Calu3 (cell line): Measurements from ENCODE around the gene CDCA7L. TPM values are rescaled to one million over a fixed set of nuclear protein-coding genes. Genes with fewer than 3 reads are reported as not detected.

Experiments
- BruUV-seq: library from RNA; stranded (reverse); fragments of 400-500 nt; replicated peaks from 2 replicates; lab custom pipeline; 2021; lab: Mats Ljungman, UMichigan
- CTCF ChIA-PET: fragments of 300-600 bp; sonication (Branson Sonifier 250); formaldehyde crosslinking; loops from one replicate; lab custom pipeline; 2022; ENCODE audit warnings: antibody characterized with exemption; lab: Charles Lee
- DNase-seq: peaks from one replicate; pipeline ENCODE4 v3.0.0; 2022
- H3K27ac Mint-ChIP-seq: one replicate; pipeline ENCODE4 v1.8.0; 2022; ENCODE audit warnings: mixed read lengths; ENCODE audit not compliant: unreplicated experiment
- H3K27me3 Mint-ChIP-seq: one replicate; pipeline ENCODE4 v1.8.0; 2022; ENCODE audit warnings: mixed read lengths; ENCODE audit not compliant: unreplicated experiment
- H3K36me3 Mint-ChIP-seq: one replicate; pipeline ENCODE4 v1.8.0; 2022; ENCODE audit warnings: mild to moderate bottlenecking, moderate library complexity, mixed read lengths; ENCODE audit not compliant: insufficient read depth, unreplicated experiment
- H3K4me1 Mint-ChIP-seq: one replicate; pipeline ENCODE4 v1.8.0; 2022; ENCODE audit warnings: mild to moderate bottlenecking, low read depth, mixed read lengths; ENCODE audit not compliant: unreplicated experiment
- H3K4me3 Mint-ChIP-seq: one replicate; pipeline ENCODE4 v1.8.0; 2022; ENCODE audit warnings: mild to moderate bottlenecking, low read depth, moderate library complexity, mixed read lengths; ENCODE audit not compliant: unreplicated experiment
- H3K9me3 Mint-ChIP-seq: one replicate; pipeline ENCODE4 v1.8.0; 2022; ENCODE audit warnings: low read depth, mixed read lengths; ENCODE audit not compliant: unreplicated experiment
- intact Hi-C: fragments of 100-400 bp; cut with micrococcal nuclease; formaldehyde crosslinking; loops from one replicate; pipeline ENCODE4 v1.10.0; 2022; ENCODE audit not compliant: unreplicated experiment
- total RNA-seq: library from RNA; stranded (reverse); gene quantifications from 2 replicates; pipeline ENCODE4 v1.2.3, GENCODE V29; 2022
- TF ChIP-seq, protein P1 (sequence below): fragments of 200-600 bp; IDR thresholded peaks from one replicate; pipeline ENCODE4 v1.8.0; 2022; ENCODE audit warnings: antibody characterized with exemption; ENCODE audit not compliant: unreplicated experiment

The CDCA7L gene
- total RNA-seq, 1 experiment from 2014 or later = 76.3 TPM

DNA sequence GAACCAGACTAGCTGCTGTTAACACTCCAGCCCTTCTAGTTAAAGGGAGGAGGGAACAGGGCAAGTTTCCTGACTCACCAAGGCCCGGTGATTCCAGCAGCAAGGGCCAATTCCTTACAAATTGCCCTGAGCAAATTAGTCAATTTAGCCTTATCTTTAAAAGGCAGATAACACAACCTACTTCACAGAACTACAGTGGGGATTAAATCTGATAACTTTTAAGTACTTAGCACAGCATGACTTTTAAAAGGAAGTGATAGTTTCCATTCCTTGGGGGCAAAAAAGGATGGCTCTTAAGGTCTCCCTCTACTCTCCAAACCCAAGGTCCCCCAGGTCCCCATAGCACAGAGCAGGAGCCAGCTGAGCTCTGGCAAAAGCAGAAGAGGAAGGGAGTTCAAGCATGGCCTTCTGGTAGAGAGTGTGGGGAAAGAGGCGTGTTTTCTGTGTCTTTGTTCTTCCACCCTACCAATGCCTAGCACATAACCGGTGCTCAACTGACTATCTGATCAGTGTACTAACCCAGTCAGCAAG, 4.0 kb downstream of the CDCA7L start:
- H3K27me3 Mint-ChIP-seq = no peaks in the 10 kb centered on the region
- DNase-seq = no peak
- intact Hi-C loops = no loop called here
- TF ChIP-seq, protein P1, sequence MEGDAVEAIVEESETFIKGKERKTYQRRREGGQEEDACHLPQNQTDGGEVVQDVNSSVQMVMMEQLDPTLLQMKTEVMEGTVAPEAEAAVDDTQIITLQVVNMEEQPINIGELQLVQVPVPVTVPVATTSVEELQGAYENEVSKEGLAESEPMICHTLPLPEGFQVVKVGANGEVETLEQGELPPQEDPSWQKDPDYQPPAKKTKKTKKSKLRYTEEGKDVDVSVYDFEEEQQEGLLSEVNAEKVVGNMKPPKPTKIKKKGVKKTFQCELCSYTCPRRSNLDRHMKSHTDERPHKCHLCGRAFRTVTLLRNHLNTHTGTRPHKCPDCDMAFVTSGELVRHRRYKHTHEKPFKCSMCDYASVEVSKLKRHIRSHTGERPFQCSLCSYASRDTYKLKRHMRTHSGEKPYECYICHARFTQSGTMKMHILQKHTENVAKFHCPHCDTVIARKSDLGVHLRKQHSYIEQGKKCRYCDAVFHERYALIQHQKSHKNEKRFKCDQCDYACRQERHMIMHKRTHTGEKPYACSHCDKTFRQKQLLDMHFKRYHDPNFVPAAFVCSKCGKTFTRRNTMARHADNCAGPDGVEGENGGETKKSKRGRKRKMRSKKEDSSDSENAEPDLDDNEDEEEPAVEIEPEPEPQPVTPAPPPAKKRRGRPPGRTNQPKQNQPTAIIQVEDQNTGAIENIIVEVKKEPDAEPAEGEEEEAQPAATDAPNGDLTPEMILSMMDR = no peak
- H3K27ac Mint-ChIP-seq = peak overlapping the region; percentile 12
- peaks cover 33% of the 10 kb centered on the region for H3K4me1 Mint-ChIP-seq
- BruUV-seq = no TSS peak
- peaks cover 2% of the 10 kb centered on the region for H3K9me3 Mint-ChIP-seq
- CTCF ChIA-PET = no interaction called here
- H3K4me3 Mint-ChIP-seq = no peak overlapping the region
- peaks cover 22% of the 10 kb centered on the region for H3K36me3 Mint-ChIP-seq

DNA sequence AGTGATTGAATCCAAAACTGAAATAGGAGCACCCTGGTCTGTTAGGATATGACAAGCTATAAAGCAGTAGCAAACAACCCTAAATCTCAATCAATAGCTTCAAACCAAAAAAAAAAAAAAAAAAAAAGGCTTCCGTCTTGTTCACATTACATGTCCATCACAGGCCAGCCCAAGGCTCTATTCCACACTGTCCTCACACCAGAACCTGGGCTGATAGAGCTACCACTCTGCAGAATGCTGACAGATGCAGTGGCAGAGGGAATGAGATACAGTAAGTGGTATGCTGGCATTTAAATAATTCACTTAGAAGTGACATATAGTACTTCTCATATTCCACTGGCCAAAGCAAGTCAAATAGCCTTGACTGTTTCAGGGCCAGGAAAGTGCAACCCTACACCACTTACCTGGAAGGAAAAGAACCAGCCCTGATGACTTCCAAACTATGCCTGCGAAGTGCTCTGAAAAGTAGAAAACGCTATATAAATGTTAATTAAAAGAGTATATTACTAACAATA, 5.8 kb downstream of the CDCA7L start:
- H3K4me1 Mint-ChIP-seq = peaks cover 31% of the 10 kb centered on the region
- TF ChIP-seq, protein P1 = no peak
- H3K36me3 Mint-ChIP-seq = peaks cover 10% of the 10 kb centered on the region
- no TSS peak for BruUV-seq
- intact Hi-C loops = no loop called here
- CTCF ChIA-PET = interaction anchor here (0.5 to 1.1 kb wide), 7 partner anchors 12 to 629 kb away, joined by 3 to 7 read pairs (median 4); no protein-coding TSS in a partner anchor
- no peak overlapping the region for H3K27ac Mint-ChIP-seq
- H3K4me3 Mint-ChIP-seq = no peak overlapping the region
- no peaks in the 10 kb centered on the region for H3K27me3 Mint-ChIP-seq
- H3K9me3 Mint-ChIP-seq = peaks cover 2% of the 10 kb centered on the region
- DNase-seq = no peak

DNA sequence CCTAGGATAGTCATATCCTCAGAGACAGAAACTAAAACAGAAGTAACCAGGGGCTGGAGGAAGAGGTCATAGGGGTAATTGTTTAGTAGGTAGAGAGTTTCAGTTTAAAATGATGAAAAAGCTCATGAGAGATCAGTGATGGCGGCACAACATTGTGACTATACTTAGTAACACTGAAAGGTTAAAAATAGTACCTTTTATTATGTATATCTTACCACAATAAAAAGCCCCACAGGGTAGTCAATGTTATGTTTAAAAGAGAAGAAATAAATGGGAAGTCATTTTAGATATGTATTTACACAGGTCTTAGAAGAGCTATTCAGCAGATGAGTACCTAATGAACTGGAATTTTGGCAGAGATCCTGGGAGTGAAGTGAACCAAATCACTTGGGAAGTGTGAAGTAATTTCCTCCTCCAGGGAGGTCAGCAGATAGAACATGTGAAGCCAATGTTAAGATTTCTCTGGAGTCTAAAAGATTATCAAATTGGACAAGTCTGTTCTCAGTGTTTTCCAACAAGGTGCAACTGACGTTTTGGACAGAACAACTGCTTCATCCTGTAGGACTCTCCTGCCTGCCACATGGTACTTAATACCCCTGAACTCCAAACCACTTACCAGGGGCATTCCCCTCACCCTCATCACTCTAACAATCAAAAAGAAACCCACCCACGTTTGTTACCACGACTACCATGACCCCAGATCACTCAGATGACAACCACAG, 6.4 kb downstream of the CDCA7L start:
- DNase-seq = no peak
- BruUV-seq = no TSS peak
- H3K27me3 Mint-ChIP-seq = no peaks in the 10 kb centered on the region

DNA sequence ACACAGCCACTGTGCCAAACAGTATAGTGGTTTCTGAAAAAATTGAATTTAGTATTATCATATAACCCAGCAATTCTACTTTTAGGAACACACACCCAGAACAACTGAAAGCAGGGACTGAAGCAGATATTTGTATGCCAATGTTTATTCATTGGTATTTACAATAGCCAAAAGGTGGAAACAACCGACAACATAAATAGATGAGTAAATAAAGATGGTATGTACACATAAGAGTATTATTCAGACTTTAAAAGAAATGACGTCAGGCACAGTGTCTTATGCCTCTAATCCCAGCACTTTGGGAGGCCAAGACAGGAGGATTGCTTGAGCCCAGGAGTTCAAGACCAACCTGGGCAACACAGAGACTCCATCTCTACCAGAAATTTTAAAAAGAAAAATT, 7.2 kb downstream of the CDCA7L start:
- H3K4me1 Mint-ChIP-seq = peaks cover 40% of the 10 kb centered on the region
- no peaks in the 10 kb centered on the region for H3K27me3 Mint-ChIP-seq
- CTCF ChIA-PET = no interaction called here
- intact Hi-C loops = no loop called here
- no peak overlapping the region for H3K27ac Mint-ChIP-seq
- H3K4me3 Mint-ChIP-seq = no peak overlapping the region
- H3K9me3 Mint-ChIP-seq = peaks cover 2% of the 10 kb centered on the region
- TF ChIP-seq, protein P1 = no peak
- BruUV-seq = no TSS peak
- no peak for DNase-seq
- no peaks in the 10 kb centered on the region for H3K36me3 Mint-ChIP-seq

More for the DNA sequence above, 6.4 kb downstream of the CDCA7L start:
- Mint-ChIP-seq H3K27ac (no peak overlapping the region), H3K4me3 (no peak overlapping the region), H3K4me1 (peaks cover 37% of the 10 kb centered on the region), H3K9me3 (peaks cover 2% of the 10 kb centered on the region), H3K36me3 (peaks cover 3% of the 10 kb centered on the region)
- TF ChIP-seq, protein P1 = no peak
- intact Hi-C loops = no loop called here
- CTCF ChIA-PET = interaction anchor here (0.5 to 1.1 kb wide), 6 partner anchors 12 to 504 kb away, joined by 3 to 7 read pairs (median 5); no protein-coding TSS in a partner anchor
